ENCODE data around the gene GIGYF1.

GRCh38 chr7:100686201-100686821 lies 7.7 kb downstream of the GIGYF1 start:
- no peak for TF ChIP-seq EZH2phosphoT487 (IDR thresholded peaks at IDR 0.05; ENCODE audit: low read depth, severe bottlenecking, unreplicated experiment)
- TF ChIP-seq CTCF (IDR thresholded peaks at IDR 0.05; ENCODE audit: poor library complexity), result no peak

All from hepatocyte (in vitro differentiated cells).